Stimulated activated naive CD4-positive, alpha-beta T cell (primary cell): ENCODE measurements around the gene ARMC3.

Experiments
- DNase-seq, 6 experiments: peaks; one replicate each; lab custom pipeline; 2025; lab: John Stamatoyannopoulos, UW

Gene ARMC3

GRCh38 chr10:22993314-22993713 is 65.5 kb downstream of the ARMC3 start:
- DNase-seq = no peak

- no peak for DNase-seq
Observed at GRCh38 chr10:22997096-22997495, 69.2 kb downstream of the ARMC3 start.

GRCh38 chr10:22998091-22998490 is 70.2 kb downstream of the ARMC3 start:
- no peak for DNase-seq

GRCh38 chr10:22999942-23000341 is 72.1 kb downstream of the ARMC3 start:
- DNase-seq = no peak

- DNase-seq = no peak
Observed at GRCh38 chr10:23001901-23002516, 74.2 kb downstream of the ARMC3 start.

GRCh38 chr10:23005150-23005549 is 77.3 kb downstream of the ARMC3 start:
- no peak for DNase-seq

GRCh38 chr10:23013581-23014335 is 85.9 kb downstream of the ARMC3 start:
- DNase-seq = no peak

- DNase-seq = no peak
Observed at GRCh38 chr10:23015021-23015707, 87.3 kb downstream of the ARMC3 start.

- no peak for DNase-seq
Observed at GRCh38 chr10:23016636-23017035, 88.8 kb downstream of the ARMC3 start.

- DNase-seq = no peak
Observed at GRCh38 chr10:23019633-23020032, 91.8 kb downstream of the ARMC3 start.

GRCh38 chr10:23021430-23021829 is 93.6 kb downstream of the ARMC3 start:
- no peak for DNase-seq

GRCh38 chr10:23024002-23024401 is 96.1 kb downstream of the ARMC3 start:
- DNase-seq = no peak

- DNase-seq = no peak
Observed at GRCh38 chr10:23031318-23031717, 103.5 kb downstream of the ARMC3 start.

- DNase-seq = no peak
Observed at GRCh38 chr10:23034790-23035189, 106.9 kb downstream of the ARMC3 start.

- DNase-seq = no peak
Observed at GRCh38 chr10:23035569-23035968, 107.7 kb downstream of the ARMC3 start.

GRCh38 chr10:23037152-23037551 is 109.3 kb downstream of the ARMC3 start:
- DNase-seq = no peak

- DNase-seq = no peak
Observed at GRCh38 chr10:23037561-23037960, 109.7 kb downstream of the ARMC3 start.

- DNase-seq = no peak
Observed at GRCh38 chr10:23038172-23038571, 110.3 kb downstream of the ARMC3 start.

- no peak for DNase-seq
Observed at GRCh38 chr10:23040002-23040401, 112.1 kb downstream of the ARMC3 start.

- DNase-seq = no peak
Observed at GRCh38 chr10:23046027-23046426, 118.2 kb downstream of the ARMC3 start.

- DNase-seq = no peak
Observed at GRCh38 chr10:23047201-23048050, 119.6 kb downstream of the ARMC3 start.

- no peak for DNase-seq
Observed at GRCh38 chr10:23048191-23048590, 120.3 kb downstream of the ARMC3 start.
